Breast epithelium (tissue), 3 donors: Measurements from ENCODE around the gene TMEM132C.

Experiments used
- POLR2A ChIP-seq: fragments of 450-650 bp; IDR thresholded peaks from one replicate; pipeline ENCODE4 v1.6.1; 2016; ENCODE audit warnings: antibody characterized with exemption, mild to moderate bottlenecking, moderate library complexity
- TF ChIP-seq, protein P1 (sequence below), 3 donors: fragments of 450-650 bp; IDR thresholded peaks; one replicate each; pipeline ENCODE4 v1.5.1; 2016 to 2017; ENCODE audit warnings: antibody characterized with exemption in 3 of 3, mild to moderate bottlenecking in 3 of 3, moderate library complexity in 3 of 3

DNA sequence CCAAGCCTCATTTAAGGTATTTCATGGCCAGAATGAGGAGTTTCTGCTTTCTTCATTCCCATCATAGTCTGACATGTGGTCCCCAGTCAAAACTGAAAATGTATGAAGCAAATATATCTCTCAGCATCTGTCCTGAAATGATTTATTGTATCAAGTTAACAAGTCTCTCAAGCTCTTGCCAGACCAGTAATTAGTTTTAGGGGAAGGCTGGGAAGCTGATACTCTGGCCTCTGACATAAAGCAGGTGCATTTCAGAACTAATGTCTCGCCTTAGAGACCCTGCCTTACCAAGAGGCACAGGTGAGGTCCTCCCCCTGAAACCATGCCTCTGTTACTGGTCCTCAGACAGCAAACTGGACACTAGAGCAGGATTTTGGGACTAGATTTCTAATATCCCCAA, 290.3 kb downstream of the TMEM132C start:
- TF ChIP-seq, protein P1, sequence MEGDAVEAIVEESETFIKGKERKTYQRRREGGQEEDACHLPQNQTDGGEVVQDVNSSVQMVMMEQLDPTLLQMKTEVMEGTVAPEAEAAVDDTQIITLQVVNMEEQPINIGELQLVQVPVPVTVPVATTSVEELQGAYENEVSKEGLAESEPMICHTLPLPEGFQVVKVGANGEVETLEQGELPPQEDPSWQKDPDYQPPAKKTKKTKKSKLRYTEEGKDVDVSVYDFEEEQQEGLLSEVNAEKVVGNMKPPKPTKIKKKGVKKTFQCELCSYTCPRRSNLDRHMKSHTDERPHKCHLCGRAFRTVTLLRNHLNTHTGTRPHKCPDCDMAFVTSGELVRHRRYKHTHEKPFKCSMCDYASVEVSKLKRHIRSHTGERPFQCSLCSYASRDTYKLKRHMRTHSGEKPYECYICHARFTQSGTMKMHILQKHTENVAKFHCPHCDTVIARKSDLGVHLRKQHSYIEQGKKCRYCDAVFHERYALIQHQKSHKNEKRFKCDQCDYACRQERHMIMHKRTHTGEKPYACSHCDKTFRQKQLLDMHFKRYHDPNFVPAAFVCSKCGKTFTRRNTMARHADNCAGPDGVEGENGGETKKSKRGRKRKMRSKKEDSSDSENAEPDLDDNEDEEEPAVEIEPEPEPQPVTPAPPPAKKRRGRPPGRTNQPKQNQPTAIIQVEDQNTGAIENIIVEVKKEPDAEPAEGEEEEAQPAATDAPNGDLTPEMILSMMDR (IDR thresholded peaks at IDR 0.05): no peak
- no peak for TF ChIP-seq POLR2A
